Fibroblast of the aortic adventitia (primary cell): ENCODE data around the gene TMEM208. TPM values are rescaled to one million over a fixed set of nuclear protein-coding genes. Genes with fewer than 3 reads are reported as not detected.

Source experiments
- DNase-seq: peaks from one replicate; pipeline ENCODE4 v3.0.0-alpha.2; 2010; ENCODE audit warnings: low read depth
- H3K4me3 ChIP-seq: 2 replicates; pipeline ENCODE4 v1.5.1; 2011; ENCODE audit warnings: low read depth, mild to moderate bottlenecking, control low read depth, low read length, moderate library complexity
- total RNA-seq: library from RNA; depleted of rRNA; stranded (reverse); fragments of >200 nt; gene quantifications from 2 replicates; pipeline ENCODE4 v1.2.3, GENCODE V29; 2012; ENCODE audit warnings: low replicate concordance
- TF ChIP-seq, protein P1 (sequence below): IDR thresholded peaks from 2 replicates; pipeline ENCODE4 v1.5.1; 2011; ENCODE audit warnings: mild to moderate bottlenecking, low read length, control low read depth, inconsistent platforms; ENCODE audit not compliant: insufficient read depth

The TMEM208 gene
- total RNA-seq, 1 donor: 24.3 TPM

DNA sequence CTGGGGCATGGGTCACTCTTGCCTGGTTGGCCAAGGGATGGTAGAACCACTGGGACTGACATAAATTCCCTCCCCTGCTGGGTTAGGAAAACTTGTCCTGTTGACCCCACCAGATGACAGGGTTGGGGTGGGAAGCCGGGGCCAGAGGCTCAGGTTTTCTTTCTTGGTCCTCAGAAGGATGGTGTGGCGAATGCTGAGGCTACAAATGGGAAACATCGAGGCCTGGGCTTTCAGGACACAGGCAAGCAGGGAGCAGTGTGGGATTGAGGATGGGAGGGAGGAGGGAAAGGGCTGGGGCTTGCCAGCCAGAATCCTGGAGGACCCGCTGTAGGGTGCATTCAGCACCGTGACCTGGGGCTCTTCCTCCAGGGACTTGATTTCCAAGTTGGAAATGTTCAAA lies 37.9 kb downstream of the TMEM208 start:
- no peak overlapping the region for H3K4me3 ChIP-seq
- DNase-seq: no peak
- TF ChIP-seq, protein P1, sequence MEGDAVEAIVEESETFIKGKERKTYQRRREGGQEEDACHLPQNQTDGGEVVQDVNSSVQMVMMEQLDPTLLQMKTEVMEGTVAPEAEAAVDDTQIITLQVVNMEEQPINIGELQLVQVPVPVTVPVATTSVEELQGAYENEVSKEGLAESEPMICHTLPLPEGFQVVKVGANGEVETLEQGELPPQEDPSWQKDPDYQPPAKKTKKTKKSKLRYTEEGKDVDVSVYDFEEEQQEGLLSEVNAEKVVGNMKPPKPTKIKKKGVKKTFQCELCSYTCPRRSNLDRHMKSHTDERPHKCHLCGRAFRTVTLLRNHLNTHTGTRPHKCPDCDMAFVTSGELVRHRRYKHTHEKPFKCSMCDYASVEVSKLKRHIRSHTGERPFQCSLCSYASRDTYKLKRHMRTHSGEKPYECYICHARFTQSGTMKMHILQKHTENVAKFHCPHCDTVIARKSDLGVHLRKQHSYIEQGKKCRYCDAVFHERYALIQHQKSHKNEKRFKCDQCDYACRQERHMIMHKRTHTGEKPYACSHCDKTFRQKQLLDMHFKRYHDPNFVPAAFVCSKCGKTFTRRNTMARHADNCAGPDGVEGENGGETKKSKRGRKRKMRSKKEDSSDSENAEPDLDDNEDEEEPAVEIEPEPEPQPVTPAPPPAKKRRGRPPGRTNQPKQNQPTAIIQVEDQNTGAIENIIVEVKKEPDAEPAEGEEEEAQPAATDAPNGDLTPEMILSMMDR: no peak

DNA sequence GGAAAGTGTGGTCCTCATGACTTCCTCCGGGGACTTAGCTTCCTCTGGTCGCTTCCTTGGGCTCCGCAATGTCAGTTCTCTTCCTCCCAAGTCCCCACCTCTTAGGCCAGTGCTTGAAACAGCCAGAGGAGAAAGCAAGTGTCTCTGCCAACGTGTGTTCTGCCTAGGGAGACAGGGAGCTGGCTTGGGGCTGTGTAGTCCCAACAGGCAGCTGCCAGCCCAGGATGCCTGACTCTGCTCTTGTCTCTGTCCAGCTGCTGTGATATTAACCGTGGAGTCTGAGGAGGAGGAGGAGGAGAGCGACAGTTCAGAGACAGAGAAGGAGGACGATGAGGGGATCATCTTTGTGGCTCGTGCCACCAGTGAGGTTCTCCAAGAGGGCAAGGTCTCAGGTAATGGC lies 38.9 kb downstream of the TMEM208 start:
- no peak overlapping the region for H3K4me3 ChIP-seq
- no peak for DNase-seq
- TF ChIP-seq, protein P1: no peak

DNA sequence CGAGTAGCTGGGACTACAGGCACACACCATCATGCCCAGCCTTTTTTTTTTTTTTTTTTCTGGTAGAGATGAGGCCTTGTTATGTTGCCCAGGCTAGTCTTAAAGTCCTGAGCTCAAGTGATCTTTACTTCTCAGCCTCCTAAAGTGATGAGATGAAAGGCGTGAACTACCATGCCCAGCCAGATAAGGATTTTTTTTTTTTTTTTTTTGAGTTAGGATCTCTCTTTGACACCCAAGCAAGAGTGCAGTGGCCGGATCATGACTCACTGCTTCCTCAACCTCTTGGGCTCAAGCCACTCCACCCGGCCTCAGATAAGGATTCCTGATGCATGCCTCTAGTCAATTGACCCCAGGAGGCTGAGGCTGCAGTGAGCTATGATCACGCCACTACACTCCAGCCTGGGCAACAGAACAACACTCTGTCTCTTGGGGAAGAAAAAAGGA lies 41.2 kb downstream of the TMEM208 start:
- TF ChIP-seq, protein P1: no peak

DNA sequence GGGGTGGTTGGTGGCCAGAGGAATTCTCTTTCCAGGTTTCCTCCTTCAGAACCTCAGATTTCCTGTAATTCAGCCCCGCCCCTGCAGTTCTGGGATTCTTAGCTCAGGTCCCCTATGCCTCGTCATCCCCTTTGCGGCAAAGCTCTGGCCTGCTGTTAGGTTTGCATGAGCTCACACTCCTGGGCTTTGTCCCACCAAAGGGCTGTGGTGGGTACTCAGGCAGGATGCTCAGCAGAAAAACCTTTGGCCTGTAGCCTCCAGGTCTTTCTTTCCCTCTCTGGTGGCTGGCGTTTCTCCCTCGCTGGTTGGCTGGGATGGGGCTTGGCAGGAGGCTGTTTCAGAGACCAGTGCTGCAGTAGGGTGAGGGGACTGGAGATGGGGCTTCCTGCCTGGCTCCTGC lies 42.8 kb downstream of the TMEM208 start:
- no peak overlapping the region for H3K4me3 ChIP-seq
- TF ChIP-seq, protein P1: no peak
- peak; percentile 84 for DNase-seq

More for the DNA sequence above, 41.2 kb downstream of the TMEM208 start:
- peak; percentile 99 for DNase-seq
- H3K4me3 ChIP-seq: no peak overlapping the region

DNA sequence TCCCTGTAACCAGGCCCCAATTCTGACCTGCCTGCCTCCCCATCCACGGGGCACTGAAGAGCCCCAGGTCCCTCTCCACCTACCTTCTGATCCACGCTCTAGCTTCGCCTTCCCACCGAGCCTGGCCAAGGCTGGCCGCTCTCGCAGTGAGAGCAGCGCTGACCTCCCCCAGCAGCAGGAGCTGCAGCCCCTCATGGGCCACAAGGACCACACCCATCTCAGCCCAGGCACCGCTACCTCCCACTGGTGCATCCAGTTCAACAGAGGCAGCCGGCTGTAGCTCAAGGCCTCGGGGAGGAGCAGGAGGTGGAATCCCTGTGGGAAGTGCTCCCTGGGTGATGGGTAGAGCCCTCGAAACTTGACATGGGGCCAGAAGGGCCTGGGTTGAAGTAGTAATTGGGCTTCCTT lies 44.0 kb downstream of the TMEM208 start:
- DNase-seq: no peak
- TF ChIP-seq, protein P1: no peak
- H3K4me3 ChIP-seq: no peak overlapping the region

DNA sequence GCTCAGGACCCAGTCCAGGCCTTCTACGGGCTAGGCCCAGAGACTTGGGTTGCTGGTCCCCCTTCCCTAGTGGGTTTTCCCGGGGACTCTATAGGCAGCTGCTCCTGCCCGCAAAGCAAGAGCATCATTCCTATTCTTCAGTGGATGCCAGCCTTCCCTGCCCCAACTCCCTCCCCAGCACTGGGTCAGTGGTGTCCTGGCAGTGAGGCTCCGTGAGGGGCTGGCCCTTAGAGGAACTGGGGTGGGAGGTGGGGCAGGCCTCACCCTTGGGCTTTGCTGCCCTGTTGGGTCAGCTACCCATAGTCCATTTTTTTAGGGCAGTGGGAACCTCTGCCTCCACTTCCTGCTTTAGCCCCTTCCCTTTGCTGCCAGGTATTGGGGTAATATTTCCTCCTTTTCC lies 44.5 kb downstream of the TMEM208 start:
- DNase-seq: no peak
- no peak overlapping the region for H3K4me3 ChIP-seq
- TF ChIP-seq, protein P1: no peak

DNA sequence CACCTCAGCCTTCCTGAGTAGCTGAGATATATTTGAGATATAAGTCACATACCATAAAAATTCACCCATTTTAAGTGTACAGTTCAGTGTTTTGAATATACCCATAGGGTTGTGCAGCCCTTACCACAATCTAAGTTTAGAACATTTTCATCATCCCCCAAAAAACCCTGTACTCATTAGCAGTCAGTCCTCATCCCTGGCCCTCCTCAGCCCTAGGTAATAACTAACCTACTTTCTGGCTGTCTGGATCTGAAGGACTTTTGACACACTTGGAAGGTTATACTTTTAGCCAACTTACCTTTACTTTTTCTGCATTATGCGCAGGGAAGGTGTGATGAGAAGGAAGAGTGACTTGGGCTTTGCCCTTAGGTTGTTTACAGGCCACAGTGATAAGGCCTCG lies 48.4 kb downstream of the TMEM208 start:
- H3K4me3 ChIP-seq: no peak overlapping the region
- DNase-seq: no peak
- TF ChIP-seq, protein P1: no peak
